ENCODE results near the gene ZNF217.
"Not testable (repeated sequence)": the region's sequence is repeated elsewhere in the genome, so short reads cannot be mapped to it uniquely, and the experiment has no call there.

The ZNF217 gene

DNA sequence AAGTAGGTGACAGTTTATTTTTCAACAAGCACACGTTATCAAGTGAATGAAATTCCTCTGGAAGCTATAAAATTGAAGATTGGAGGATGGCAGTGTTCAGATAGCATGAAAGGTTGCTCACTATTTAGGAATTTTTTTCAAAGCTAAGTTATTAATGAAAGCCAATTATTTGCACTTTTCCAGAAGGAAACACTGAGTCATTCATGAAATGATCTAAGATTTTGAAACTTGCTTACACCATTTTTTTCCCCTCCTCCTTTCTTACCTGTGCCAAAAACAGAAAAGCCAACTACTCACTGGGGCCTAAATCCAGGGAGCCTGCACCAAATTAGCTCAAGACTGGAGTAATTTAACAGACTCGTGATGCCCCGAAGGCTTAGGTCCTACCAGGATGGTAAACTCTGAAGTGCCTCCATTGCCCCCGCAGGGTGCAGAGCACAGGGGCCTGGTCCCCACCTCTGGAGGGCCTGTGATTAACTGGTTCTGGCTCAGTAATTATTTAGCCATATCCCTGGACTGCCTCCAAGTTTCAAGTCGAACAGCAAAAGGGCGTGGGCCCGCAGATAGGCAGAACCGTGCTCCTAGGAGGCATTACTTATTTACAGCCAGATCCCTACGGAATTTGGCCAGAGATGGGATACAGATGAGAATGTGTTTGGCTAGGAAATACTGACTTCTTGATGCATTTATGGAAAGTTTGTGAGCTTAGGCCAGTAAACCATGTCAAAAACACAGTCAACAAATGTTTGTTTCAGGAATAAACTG, 28.0 kb upstream of the ZNF217 start:
- DNase-seq: no peak

DNA sequence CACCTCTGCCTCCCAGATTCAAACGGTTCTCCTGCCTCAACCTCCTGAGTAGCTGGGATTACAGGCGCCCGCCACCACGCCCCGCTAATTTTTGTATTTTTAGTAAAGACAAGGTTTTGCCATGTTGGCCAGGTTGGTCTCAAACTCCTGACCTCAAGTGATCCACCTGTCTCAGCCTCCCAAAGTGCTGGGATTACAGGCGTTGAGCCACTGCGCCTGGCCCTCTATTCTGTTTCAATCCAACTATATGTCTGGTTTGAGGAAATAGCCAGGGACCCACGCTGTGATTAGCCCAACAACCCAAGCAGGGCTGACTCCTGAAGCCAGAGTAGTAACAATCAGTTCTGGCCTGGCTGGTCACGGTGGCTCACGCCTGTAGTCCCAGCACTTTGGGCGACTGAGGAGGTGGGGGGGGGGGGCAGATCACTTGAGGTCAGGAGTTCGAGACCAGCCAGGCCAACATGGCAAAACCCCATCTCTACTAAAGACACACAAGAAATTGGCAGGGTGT, 24.9 kb upstream of the ZNF217 start:
- not testable (repeated sequence) for DNase-seq

DNA sequence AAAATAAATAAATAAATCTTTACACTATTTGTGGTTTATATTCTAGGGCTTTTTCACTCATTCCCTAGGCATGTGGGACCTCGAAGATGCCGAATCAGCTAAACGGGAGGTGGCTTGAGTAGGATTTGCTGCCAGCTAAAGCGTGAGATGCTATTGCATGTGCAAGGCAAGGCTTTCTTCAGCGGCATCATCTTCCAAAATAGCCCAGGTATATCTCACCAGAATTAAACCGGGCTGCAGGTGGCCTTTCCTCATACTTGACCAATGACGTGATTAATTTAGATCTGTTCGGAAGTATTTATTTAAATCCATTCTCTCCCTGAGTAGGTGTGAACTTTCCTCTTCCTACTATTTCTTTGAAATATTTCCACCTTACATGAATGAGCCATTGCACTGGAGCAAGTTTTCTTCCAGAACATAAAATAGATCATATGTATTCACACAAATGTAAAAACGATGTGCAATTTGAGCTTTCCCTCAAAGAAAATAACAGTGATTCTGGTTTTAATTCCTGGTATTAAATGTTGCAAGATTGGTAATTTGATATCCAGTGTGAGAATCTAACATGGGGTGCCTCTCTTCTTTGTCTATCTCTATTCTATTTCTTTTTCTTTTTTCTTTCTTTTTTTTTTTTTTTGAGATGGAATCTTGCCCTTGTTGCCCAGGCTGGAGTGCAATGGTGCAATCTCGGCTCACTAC, 24.3 kb upstream of the ZNF217 start:
- no peak for DNase-seq

DNA sequence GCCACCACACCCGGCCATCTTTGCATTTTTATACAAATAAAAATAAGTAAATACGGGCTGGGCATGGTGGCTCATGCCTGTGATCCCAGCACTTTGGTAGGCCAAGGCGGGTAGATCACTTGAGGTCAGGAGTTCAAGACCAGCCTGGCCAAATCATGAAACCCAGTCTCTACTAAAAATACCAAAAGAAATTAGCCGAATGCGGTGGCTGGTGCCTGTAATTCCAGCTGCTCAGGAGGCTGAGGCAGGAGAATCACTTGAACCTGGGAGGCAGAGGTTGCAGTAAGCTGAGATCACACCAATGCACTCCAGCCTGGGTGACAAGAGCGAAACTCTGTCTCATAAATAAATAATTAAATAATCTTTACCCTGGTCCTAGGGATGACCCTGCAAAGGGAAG, 22.9 kb upstream of the ZNF217 start:
- not testable (repeated sequence) for DNase-seq

DNA sequence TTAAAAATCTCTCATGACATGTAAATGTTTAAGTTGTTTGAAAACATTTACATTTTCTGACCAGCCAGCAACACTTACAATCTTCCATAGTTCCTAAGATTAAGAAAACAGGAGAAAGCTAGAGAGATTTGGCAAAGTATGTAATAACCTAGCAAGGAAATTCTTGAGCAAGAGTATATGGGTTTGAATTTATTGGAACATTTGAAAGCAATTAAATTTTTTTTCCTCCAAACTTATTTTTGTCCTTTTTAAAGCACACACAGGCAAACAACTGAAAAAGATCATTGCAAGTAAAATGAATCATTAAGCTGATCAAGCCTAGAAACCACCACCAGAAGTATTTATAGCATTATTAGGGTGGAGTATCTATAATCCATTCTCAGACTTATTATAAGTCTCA, 20.1 kb upstream of the ZNF217 start:
- DNase-seq: no peak

DNA sequence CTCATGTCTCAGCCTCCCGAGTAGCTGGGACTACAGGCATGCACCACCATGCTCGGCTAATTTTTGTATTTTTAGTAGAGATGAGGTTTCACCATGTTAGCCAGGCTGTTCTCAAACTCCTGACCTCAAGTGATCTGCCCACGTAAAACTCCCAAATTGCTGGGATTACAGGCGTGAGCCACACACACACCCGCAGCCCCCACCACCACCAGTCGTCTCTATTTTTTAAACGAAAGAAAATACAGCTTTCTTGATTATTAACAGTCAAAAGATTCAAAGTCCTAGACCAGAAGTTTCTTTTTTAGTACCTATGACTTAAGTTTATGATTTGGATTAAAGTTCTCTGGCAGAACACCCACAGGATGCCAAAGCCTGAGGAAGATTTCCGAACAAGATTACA, 18.6 kb upstream of the ZNF217 start:
- DNase-seq: not testable (repeated sequence)

DNA sequence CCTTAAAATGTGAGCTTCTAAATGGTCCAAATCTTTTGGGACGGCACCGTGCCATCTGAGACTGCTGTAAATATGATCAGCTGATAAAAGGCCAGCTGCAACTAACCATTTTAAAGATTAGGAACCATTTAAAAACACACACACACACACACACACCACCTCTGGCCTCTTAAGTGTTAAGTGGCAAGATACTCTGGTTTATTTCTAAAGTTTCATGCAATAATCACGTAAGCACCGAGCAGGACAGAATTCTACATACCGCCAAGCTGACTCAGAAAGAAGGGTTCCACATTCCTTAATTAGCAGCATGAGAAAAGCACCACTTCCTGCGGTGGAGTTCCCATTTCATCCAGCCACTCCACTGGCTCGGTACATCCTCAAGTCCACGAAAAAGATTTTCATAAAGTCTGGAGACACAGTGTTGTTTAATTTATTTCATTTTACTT, 17.8 kb upstream of the ZNF217 start:
- DNase-seq: no peak

DNA sequence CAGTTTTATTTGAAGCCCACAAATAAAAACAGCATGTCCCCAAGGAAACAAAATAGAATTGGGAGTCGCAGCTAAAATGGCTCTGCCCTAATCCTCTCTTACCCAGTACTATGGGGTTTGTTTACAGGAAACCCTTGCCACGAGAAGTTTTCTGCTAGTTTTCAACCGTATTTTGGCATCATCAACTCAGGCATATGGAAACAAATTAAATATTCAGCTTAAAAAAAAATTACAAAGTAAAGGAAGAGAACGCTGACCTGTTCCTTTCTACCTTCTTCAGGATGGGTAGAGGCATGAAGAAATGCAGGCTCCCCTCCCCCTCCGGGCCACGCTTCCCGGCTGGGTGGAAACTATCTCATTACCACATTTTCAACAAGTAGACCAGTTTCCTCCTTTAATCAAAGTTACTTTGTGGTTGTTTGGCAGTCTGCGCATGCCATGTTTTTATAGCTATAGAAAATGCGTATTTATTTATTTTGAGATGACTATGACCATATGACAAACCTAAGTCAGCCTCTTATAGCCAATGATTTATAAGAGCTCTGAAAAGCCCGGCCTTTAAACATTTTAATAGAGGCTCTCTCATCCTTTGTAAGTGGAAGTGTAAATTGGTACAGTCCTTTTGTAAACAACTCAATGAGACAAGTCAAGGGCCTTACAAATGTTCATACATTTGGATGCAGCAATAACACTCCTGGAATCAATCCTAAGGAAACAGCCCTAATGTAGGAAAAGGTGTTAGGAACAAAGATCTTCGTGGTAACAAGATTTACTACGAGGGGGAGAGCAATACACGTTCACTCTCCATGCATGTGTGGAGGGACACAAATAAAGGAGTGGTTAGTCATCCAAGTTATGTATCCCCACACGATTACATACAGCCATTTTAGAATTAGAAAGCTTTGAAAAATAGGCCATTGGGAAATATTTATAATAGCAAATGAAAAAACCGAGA, 16.1 kb upstream of the ZNF217 start:
- DNase-seq: no peak

DNA sequence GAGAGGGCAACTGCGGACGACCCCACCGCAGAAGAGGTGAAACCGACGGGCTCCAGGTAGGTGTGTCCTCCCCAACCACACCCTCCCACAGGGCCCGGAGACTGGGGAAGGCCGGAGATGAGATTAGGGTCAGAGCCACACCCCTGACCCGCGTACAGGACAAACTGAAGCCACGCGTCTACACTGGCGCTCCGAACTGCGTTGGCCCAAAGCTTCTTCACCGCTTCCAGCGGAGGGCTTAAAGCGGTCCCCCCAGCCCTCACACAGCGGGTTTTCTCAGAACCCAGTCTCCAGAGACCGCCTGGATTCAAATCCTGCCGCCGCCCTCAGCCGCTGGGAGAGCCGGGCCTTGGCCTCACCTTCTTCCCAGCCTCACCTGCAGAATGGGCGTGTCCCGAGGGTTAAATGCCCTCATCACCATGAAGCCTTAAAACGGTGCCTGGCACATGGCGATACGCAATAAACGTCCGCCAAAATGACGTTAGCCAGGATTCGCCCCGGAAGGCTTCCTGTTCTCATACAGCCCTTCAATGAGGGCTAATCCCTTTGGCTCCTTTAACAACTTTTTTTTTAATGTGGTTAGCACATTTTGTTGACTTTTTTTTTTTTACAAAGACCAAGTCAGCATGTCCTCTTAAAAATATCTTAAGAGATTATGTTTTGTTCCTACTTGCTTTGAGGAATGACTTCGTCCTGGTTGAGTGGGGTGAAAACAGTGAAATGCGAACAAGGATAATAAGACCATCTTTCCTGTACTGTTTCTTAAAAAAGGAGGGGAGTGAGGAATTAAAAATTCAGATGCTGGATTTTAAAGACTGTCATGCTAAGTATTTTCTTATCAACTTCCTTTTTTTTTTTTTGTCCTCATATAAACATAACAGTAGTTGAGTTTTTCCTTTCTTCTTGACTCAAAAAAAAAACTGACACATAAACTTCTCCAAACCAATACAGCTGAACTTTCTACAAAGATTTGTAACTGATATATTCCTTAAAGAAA, 15.1 kb upstream of the ZNF217 start:
- no peak for DNase-seq

DNA sequence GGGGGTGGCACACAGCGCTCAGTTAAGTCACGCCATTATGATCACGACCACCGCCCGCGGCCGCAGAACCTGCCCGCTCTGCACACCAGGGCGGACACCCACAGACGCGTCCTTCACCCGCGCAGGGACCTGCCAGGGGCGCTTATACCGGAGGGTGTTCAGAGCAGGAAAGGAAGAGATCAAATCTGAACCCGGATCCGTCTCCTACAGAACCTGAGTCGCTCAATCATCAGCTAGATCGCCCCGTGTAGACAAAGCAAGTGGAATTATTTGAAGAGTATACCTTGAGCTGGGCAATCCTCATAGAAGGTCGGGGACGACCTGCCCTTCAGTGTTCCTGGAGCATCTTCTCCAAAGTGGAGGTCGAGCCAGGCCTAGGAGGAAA, 14.4 kb upstream of the ZNF217 start:
- DNase-seq: no peak

DNA sequence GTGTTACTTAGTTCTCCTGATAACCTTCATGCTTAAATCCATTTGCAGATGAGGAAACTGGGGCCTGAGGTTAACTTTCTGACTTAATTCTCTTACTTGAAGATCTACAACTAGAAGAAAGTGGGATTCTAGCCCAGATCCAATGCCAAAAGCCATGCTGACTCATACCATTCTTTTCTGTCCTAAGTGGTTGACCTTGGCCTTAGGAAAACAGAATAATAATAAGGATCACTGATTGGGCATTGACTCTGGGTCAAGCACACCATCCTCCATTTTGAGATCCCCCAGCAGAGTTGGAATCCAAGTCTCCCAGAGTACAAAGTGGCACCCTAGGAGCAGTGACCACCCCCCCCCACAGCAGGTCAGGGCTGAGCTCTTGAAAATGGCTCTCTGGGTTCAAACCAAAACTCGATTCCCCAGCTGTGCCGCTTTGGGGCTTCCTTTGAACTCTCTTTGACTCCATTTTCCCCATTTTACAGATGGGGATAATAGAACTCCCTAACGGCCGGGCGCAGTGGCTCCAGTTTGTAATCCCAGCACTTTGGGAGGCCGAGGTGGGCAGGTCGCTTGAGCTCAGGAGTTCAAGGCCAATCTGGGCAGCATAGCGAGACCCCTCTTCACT, 12.8 kb upstream of the ZNF217 start:
- no peak for DNase-seq

DNA sequence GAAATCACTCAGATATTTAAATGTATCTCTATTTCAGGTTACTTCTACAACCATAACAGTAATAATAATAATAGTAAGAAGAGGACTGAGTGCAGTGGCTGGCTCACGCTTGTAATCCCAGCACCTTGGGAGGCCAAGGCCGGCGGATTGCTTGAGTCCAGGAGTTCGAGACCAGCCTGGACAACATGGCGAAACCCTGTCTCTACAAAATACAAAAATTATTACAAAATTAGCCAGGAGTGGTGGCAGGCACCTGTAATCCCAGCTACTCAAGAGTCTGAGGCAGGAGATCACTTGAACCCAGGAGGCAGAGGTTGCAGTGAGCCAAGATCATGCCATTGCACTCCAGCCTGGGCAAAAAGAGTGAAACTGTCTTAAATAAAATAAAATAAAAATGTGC, 11.8 kb upstream of the ZNF217 start:
- DNase-seq: not testable (repeated sequence)

DNA sequence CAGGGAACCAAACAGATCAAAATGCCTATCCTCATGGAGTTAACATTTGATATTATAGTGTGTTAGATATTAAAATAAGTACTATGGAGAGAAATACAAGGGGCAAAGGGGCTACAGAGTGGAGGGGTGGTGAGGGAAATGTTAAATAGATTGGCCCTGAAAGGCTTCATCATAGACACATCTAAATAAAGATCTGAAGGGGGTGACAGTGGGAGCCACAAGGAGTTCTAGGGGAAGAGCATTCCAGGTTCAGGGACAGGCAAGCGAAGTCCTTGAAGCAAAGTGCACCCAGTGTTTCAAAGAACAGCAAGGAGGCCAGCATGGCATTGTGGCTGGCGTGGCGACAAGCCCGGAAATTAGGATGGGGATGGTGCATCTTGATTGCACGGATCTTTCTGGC, 11.2 kb upstream of the ZNF217 start:
- DNase-seq: not testable (repeated sequence)

DNA sequence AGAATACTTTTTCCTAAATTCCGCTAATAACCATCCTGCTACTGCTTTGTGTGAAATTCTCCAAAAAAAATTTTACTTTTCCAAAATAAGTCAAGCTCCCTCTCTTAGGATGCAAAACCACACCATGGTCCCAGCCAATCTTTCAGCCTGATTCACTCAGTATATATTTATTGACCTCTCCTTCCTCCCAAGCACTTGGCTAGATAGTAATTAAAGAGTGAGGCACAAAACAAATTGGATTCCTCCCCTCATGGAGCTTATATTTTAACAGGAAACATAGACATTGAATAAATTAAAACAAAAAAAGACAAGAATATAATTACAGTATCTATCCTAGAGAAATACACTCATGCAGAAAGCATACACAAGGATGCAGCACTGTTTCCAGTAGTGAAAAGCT, 9.0 kb upstream of the ZNF217 start:
- DNase-seq: no peak

DNA sequence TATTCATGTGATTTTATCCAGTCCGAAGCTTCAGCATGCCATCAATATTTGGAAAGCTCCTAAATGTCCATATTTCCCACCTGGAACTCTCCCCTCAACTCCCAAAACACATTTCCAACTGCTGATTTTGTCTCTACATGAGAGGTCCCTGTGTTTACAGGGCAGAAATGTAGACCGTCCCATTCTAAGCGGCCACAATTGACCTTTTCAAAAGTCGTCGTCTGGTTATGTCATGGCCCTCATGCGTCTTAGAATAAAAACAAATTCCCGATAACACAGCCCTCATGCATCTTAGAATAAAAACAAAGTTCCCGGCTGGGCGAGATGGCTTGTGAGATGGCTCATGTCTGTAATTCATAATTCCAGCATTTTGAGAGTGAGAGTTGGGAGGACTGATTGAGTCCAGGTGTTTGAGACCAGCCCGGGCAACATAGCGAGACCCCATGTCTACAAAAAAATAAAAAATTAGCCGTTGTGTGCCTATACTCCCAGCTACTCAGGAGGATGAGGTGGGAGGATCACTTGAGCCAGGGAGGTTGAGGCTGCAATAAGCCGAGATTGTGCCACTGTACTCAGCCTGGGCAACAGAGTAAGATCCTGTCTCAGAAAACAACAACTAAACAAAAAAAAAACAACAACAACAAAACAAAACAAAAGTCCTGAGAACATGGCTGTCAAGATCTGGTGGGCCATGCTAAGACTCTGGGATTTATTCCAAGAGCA, 6.4 kb upstream of the ZNF217 start:
- no peak for DNase-seq

DNA sequence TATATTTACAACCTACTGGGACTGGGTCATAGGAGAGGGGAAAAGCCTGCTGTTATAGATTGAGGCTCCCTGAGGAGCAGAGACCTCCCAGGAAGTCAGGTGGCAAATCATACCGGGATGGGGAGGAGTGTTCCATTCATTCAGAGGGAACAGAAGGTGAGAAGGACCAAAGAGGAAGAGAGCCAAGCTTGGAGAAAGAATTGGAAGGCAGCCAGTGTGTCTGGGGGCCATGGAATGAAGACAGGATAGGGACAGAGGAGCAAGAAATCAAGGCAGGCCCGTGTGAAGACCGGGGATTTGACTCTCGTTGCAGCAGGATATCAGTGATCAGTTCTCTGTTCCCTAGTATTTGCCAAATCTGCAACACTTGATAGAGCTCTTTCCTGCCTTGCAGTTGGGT, 5.7 kb upstream of the ZNF217 start:
- no peak for DNase-seq

DNA sequence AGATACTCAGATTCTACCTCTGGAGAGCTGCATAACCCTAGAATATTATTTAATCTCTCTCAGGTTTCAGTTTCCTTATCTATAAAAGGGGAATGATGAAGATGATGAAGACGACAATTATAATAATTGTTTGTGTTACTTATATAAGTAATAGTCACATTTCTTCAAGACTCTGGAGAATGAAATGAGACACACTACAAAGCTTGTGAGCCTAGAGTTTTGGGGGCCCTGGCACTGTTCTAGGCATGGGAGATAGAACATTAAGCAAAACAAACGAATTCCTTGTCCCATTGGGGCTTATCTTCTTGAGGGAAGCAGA, 5.4 kb upstream of the ZNF217 start:
- DNase-seq: no peak

DNA sequence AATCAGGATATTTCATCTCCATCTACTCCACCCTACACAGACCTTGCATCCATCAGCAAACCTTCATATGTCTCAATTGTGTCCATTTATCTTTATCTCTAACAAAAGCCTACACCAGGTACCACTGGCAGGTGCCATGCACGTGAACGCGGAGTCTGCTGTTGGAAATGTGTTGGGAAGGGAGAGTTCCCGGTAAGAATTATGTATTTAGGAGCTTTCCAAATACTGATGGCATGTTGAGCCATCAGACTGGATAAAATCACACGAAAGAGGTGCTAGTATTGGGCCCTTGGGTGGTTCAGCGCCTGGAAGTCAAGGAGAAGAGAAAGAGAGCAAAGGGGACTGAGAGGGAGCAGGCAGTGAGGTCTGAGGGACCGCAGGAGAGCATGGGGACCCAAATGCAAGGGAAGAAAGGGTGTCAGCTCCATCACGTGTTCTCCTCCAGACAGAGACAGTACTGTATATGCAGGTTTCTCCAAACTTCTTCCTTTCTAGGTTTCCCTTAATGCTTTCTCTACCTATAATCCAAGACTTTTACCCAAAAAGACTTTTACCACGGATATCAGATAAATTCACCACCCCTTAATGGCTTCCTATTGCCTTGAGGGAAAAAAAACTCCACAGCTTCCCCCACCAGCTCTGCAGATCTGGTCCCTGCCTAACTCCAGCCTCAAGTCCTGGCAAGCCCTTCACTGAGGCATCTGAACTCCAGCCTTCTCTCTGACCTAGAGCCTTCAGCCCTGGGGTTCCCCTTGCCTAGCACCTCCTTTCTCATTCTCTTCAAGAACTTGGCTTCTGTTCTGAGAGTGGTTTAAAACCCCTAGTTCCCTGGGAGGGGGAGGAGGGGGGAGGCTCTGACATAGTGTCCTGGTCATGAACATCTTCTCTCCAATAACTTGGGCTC, 4.8 kb upstream of the ZNF217 start:
- DNase-seq: no peak

DNA sequence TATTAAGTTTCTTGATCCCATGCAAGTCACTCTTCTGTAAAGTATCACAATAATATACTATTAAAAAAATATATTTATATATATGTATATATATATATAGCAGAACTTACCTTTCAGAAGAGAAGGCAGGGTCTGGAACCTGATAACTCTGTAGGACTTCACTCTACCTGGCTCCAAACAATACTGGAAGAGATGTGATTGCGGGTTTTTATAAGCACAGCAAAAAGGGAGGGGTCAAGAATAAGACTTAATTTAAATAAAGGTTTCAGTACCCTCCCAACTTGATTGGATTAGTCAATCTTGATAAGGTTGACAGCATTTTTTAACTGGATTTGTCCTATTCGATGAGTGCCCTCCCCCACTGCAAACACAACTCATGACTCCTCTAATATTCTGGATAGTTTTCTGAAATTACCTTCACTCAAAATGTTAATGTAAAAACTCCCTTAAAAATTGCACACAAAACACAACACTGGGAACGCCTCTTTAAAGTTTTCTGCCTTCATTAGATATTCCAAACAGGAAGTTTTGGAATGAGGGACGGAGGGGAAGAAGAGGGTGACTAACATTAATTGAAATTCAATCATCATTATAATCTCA, 4.0 kb upstream of the ZNF217 start:
- no peak for DNase-seq
